HEK293 (cell line): ENCODE measurements around the gene CDC42EP3.

Source experiments
- CTCF ChIA-PET: fragments of 350-600 bp; formaldehyde crosslinking; extraction: SDS; loops from one replicate; lab custom pipeline; 2021; ENCODE audit warnings: antibody characterized with exemption; lab: Yijun Ruan, JAX
- POLR2A ChIA-PET: fragments of 300-600 bp; formaldehyde crosslinking; extraction: SDS; loops from one replicate; lab custom pipeline; 2020; ENCODE audit warnings: antibody characterized with exemption, inconsistent platforms; lab: Yijun Ruan, JAX
- H3K27ac ChIP-seq: fragments of 200-500 bp; sonication (Bioruptor generic); 2 replicates; pipeline ENCODE4 v1.5.1; 2014; ENCODE audit warnings: low read depth, low read length, control low read depth, inconsistent platforms; ENCODE audit errors: extremely low read depth
- H3K36me3 ChIP-seq, 2 experiments: fragments of 200-500 bp in 1 of 2; sonication (Bioruptor generic) in 1 of 2; 1 replicate in 1 of 2; 2 replicates in 1 of 2; pipeline ENCODE4 v1.5.1; 2014 to 2017; ENCODE audit warnings: inconsistent platforms in 2 of 2, low read length in 2 of 2; ENCODE audit not compliant: control insufficient read depth in 2 of 2, insufficient read depth in 1 of 2
- H3K4me1 ChIP-seq: fragments of 200-500 bp; sonication (Bioruptor generic); 2 replicates; pipeline ENCODE4 v1.5.1; 2014; ENCODE audit warnings: mild to moderate bottlenecking, low read length, inconsistent platforms; ENCODE audit not compliant: control insufficient read depth, insufficient read depth
- H3K4me3 ChIP-seq: 2 replicates; pipeline ENCODE4 v1.5.1; 2011; ENCODE audit warnings: low read depth, mild to moderate bottlenecking, control low read depth, low read length, moderate library complexity
- H3K9me3 ChIP-seq: fragments of 200-500 bp; sonication (Bioruptor generic); 2 replicates; pipeline ENCODE4 v1.5.1; 2014; ENCODE audit warnings: low read depth, low read length, inconsistent platforms; ENCODE audit not compliant: control insufficient read depth, insufficient read depth
- CTCF ChIP-seq: fragments of 450-650 bp; formaldehyde crosslinking; IDR thresholded peaks from 2 replicates; pipeline ENCODE4 v1.5.1; 2016; ENCODE audit warnings: missing biosample characterization, missing genetic modification characterization
- KLF7 ChIP-seq: fragments of 450-650 bp; formaldehyde crosslinking; IDR thresholded peaks from 2 replicates; pipeline ENCODE4 v1.5.1; 2016; ENCODE audit warnings: missing biosample characterization, missing genetic modification characterization, borderline replicate concordance
- MEIS1 ChIP-seq: sonication (generic); formaldehyde crosslinking; IDR thresholded peaks from 2 replicates; pipeline ENCODE4 v1.8.1; 2022; ENCODE audit warnings: missing genetic modification reagents, mild to moderate bottlenecking, borderline replicate concordance
- OVOL3 ChIP-seq: fragments of 450-650 bp; formaldehyde crosslinking; IDR thresholded peaks from 2 replicates; pipeline ENCODE4 v1.5.1; 2016; ENCODE audit warnings: missing biosample characterization, missing genetic modification characterization
- SETDB1 ChIP-seq: IDR thresholded peaks from one replicate; pipeline ENCODE4 v1.6.1; 2017; ENCODE audit warnings: mild to moderate bottlenecking, low read length, moderate library complexity, mixed read lengths; ENCODE audit not compliant: insufficient read length
- SP3 ChIP-seq: fragments of 450-650 bp; formaldehyde crosslinking; IDR thresholded peaks from 2 replicates; pipeline ENCODE4 v1.5.1; 2016; ENCODE audit warnings: missing biosample characterization, missing genetic modification characterization
- YY1 ChIP-seq: fragments of 450-650 bp; formaldehyde crosslinking; IDR thresholded peaks from 2 replicates; pipeline ENCODE4 v1.5.1; 2018; ENCODE audit warnings: missing biosample characterization, missing genetic modification characterization
- ZNF112 ChIP-seq: fragments of 450-650 bp; formaldehyde crosslinking; IDR thresholded peaks from 2 replicates; pipeline ENCODE4 v1.5.0; 2017; ENCODE audit warnings: missing biosample characterization, missing genetic modification characterization
- ZNF132 ChIP-seq: fragments of 450-650 bp; formaldehyde crosslinking; IDR thresholded peaks from 2 replicates; pipeline ENCODE4 v1.5.1; 2017; ENCODE audit warnings: missing biosample characterization, missing genetic modification characterization, borderline replicate concordance
- ZNF133 ChIP-seq: fragments of 450-650 bp; formaldehyde crosslinking; IDR thresholded peaks from 2 replicates; pipeline ENCODE4 v1.5.1; 2016; ENCODE audit warnings: missing biosample characterization, missing genetic modification characterization
- ZNF146 ChIP-seq: fragments of 450-650 bp; formaldehyde crosslinking; IDR thresholded peaks from 2 replicates; pipeline ENCODE4 v1.5.1; 2016; ENCODE audit warnings: missing biosample characterization, missing genetic modification characterization
- ZNF548 ChIP-seq: fragments of 450-650 bp; formaldehyde crosslinking; IDR thresholded peaks from 2 replicates; pipeline ENCODE4 v1.5.1; 2016; ENCODE audit warnings: missing biosample characterization, missing genetic modification characterization
- ZNF571 ChIP-seq: fragments of 450-650 bp; formaldehyde crosslinking; IDR thresholded peaks from 2 replicates; pipeline ENCODE4 v1.5.0; 2017; ENCODE audit warnings: missing biosample characterization, missing genetic modification characterization
- ZNF610 ChIP-seq: fragments of 450-650 bp; formaldehyde crosslinking; IDR thresholded peaks from 2 replicates; pipeline ENCODE4 v1.5.1; 2016; ENCODE audit warnings: missing biosample characterization, missing genetic modification characterization, borderline replicate concordance
- ZNF624 ChIP-seq: fragments of 450-650 bp; formaldehyde crosslinking; IDR thresholded peaks from 2 replicates; pipeline ENCODE4 v1.5.1; 2017; ENCODE audit warnings: missing biosample characterization, missing genetic modification characterization
- ZNF639 ChIP-seq: fragments of 450-650 bp; formaldehyde crosslinking; IDR thresholded peaks from 2 replicates; pipeline ENCODE4 v1.5.1; 2016; ENCODE audit warnings: missing biosample characterization, missing genetic modification characterization
- ZNF701 ChIP-seq: fragments of 450-650 bp; formaldehyde crosslinking; IDR thresholded peaks from 2 replicates; pipeline ENCODE4 v1.5.1; 2016; ENCODE audit warnings: missing biosample characterization, missing genetic modification characterization
- ZNF777 ChIP-seq: fragments of 450-650 bp; formaldehyde crosslinking; IDR thresholded peaks from 2 replicates; pipeline ENCODE4 v1.5.1; 2017; ENCODE audit warnings: missing biosample characterization, missing genetic modification characterization, borderline replicate concordance
- ZSCAN16 ChIP-seq: fragments of 450-650 bp; formaldehyde crosslinking; IDR thresholded peaks from 2 replicates; pipeline ENCODE4 v1.5.1; 2016; ENCODE audit warnings: missing biosample characterization, missing genetic modification characterization
- TF ChIP-seq, protein P1 (sequence below): fragments of 450-650 bp; formaldehyde crosslinking; IDR thresholded peaks from 2 replicates; pipeline ENCODE4 v1.5.1; 2016; ENCODE audit warnings: missing biosample characterization, missing genetic modification characterization
- TF ChIP-seq, protein P2 (sequence below): fragments of 450-650 bp; formaldehyde crosslinking; IDR thresholded peaks from 2 replicates; pipeline ENCODE4 v1.5.0; 2017; ENCODE audit warnings: missing biosample characterization, missing genetic modification characterization, borderline replicate concordance

CDC42EP3 gene

DNA sequence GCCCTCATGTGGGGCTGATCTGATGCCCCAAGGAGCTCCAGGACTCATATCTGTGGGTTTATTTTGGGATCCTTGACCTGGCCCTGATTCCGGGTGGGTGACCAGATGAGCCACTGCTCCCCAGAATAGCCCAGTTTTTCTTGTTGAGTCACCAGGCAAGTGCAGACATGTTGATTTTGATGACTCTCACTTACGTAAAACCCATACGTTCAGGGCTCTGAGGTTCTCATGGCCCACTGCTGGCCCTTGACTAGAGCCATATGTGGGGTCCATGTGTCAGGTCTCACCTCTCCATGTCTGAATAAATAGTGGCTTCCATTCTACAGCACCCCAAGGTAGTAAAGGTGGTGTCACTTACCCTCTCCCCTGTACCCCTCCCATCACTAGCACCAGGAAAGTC is 41.9 kb downstream of the CDC42EP3 start (continued):
- TF ChIP-seq ZNF639 (tag by site-specific recombination) = no peak

DNA sequence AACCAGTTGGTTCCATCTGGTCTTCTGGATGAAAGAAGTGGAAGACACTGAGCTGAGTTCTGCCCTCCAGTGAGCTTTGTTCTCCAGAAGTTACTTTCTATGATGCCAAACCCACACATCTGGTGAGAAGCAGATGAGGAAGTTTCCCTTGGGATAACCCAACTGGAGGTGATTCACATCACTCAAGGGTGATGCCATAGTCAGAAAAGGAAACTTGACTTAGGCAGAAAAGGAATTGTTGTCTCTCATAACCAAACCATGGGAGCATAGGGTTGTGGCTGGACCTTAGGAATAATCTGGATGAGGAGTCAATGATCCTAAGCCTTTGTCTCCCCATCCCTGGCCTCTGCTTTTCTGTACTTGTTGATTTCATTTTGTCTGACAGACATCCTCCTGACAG is 43.7 kb downstream of the CDC42EP3 start:
- no peak overlapping the region for H3K27ac ChIP-seq
- no peak overlapping the region for H3K4me3 ChIP-seq
- no peaks in the 10 kb centered on the region for H3K36me3 ChIP-seq
- CTCF ChIA-PET = interaction anchor here (1.0 to 1.4 kb wide), 2 partner anchors 13 to 213 kb away, joined by 3 to 4 read pairs; no protein-coding TSS in a partner anchor
- TF ChIP-seq ZSCAN16 (no peak), ZNF624 (tag by site-specific recombination) (no peak), ZNF146 (tag by site-specific recombination) (no peak), ZNF132 (no peak), ZNF548 (no peak), ZNF112 (tag by site-specific recombination) (no peak), CTCF (tag by site-specific recombination) (no peak), KLF7 (tag by site-specific recombination) (no peak), ZNF777 (tag by site-specific recombination) (no peak), SP3 (tag by site-specific recombination) (no peak), ZNF610 (no peak), MEIS1 (CRISPR knock-in tag) (no peak), ZNF701 (tag by site-specific recombination) (no peak), SETDB1 (no peak), OVOL3 (tag by site-specific recombination) (no peak), ZNF571 (tag by site-specific recombination) (no peak), ZNF133 (tag by site-specific recombination) (no peak), YY1 (tag by site-specific recombination) (no peak)
- TF ChIP-seq, protein P1, sequence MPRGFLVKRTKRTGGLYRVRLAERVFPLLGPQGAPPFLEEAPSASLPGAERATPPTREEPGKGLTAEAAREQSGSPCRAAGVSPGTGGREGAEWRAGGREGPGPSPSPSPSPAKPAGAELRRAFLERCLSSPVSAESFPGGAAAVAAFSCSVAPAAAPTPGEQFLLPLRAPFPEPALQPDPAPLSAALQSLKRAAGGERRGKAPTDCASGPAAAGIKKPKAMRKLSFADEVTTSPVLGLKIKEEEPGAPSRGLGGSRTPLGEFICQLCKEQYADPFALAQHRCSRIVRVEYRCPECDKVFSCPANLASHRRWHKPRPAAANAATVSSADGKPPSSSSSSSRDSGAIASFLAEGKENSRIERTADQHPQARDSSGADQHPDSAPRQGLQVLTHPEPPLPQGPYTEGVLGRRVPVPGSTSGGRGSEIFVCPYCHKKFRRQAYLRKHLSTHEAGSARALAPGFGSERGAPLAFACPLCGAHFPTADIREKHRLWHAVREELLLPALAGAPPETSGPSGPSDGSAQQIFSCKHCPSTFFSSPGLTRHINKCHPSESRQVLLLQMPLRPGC = no peak
- TF ChIP-seq, protein P2, sequence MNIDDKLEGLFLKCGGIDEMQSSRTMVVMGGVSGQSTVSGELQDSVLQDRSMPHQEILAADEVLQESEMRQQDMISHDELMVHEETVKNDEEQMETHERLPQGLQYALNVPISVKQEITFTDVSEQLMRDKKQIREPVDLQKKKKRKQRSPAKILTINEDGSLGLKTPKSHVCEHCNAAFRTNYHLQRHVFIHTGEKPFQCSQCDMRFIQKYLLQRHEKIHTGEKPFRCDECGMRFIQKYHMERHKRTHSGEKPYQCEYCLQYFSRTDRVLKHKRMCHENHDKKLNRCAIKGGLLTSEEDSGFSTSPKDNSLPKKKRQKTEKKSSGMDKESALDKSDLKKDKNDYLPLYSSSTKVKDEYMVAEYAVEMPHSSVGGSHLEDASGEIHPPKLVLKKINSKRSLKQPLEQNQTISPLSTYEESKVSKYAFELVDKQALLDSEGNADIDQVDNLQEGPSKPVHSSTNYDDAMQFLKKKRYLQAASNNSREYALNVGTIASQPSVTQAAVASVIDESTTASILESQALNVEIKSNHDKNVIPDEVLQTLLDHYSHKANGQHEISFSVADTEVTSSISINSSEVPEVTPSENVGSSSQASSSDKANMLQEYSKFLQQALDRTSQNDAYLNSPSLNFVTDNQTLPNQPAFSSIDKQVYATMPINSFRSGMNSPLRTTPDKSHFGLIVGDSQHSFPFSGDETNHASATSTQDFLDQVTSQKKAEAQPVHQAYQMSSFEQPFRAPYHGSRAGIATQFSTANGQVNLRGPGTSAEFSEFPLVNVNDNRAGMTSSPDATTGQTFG (tag by site-specific recombination) = no peak
- no peaks in the 10 kb centered on the region for H3K9me3 ChIP-seq
- H3K4me1 ChIP-seq = peaks cover 20% of the 10 kb centered on the region
- POLR2A ChIA-PET = no interaction called here
